HL-60 (cell line): ENCODE results near the gene PCCA.
"Not testable (repeated sequence)": the region's sequence is repeated elsewhere in the genome, so short reads cannot be mapped to it uniquely, and the experiment has no call there.

Experiments
- DNase-seq, 2 experiments: peaks; one replicate each; pipeline ENCODE4 v3.0.0-alpha.2; 2010 to 2020; ENCODE audit warnings: low read depth in 1 of 2, low spot score in 1 of 2
- H3K27ac ChIP-seq: fragments of 250-450 bp; sonication (Bioruptor Pico); replicated peaks from 2 replicates; pipeline ENCODE4 v1.5.1; 2020; ENCODE audit warnings: mild to moderate bottlenecking, moderate library complexity
- H3K27me3 ChIP-seq: fragments of 250-450 bp; sonication (Bioruptor Pico); 2 replicates; pipeline ENCODE4 v1.5.1; 2021; ENCODE audit warnings: mild to moderate bottlenecking, moderate library complexity; ENCODE audit not compliant: insufficient read depth, poor library complexity, severe bottlenecking
- H3K4me3 ChIP-seq: replicated peaks from 2 replicates; pipeline ENCODE4 v1.5.1; 2011; ENCODE audit warnings: mild to moderate bottlenecking, control low read depth, low read length; ENCODE audit not compliant: insufficient read depth
- GABPA ChIP-seq: IDR thresholded peaks from 2 replicates; pipeline ENCODE4 v1.6.1; 2012; ENCODE audit warnings: low read depth
- POLR2AphosphoS5 ChIP-seq: IDR thresholded peaks from 2 replicates; pipeline ENCODE4 v1.6.1; 2012; ENCODE audit warnings: low read depth
- SPI1 ChIP-seq: IDR thresholded peaks from 2 replicates; pipeline ENCODE4 v1.6.1; 2012; ENCODE audit warnings: low read depth, mild to moderate bottlenecking, borderline replicate concordance
- TF ChIP-seq, protein P1 (sequence below): IDR thresholded peaks from 2 replicates; pipeline ENCODE4 v1.6.1; 2012; ENCODE audit warnings: low read depth; ENCODE audit not compliant: insufficient replicate concordance
- TF ChIP-seq, protein P2 (sequence below): IDR thresholded peaks from one replicate; pipeline ENCODE4 v1.5.1; 2011; ENCODE audit warnings: low read length, control low read depth, inconsistent platforms; ENCODE audit not compliant: insufficient read depth

Gene PCCA

DNA sequence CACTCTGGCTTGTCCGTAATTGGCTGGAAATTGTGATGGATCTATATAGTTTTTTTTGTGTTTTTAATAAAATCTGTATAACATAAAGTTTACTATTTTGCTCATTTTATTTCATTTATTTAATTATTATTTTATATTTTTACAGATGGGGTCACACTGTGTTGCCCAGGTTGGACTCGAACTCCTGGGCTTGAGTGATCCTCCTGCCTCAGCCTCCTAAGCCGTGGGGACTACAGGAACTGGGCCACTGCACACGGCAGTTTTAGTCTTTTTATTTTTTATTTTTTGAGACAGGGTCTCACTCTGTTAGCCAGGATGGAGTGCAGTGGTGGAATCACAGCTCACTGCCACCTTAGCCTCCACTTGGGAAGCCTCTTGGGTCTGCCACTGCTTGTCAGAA lies 58.9 kb downstream of the PCCA start:
- no peak overlapping the region for H3K4me3 ChIP-seq
- TF ChIP-seq SPI1 = no peak
- no peak for TF ChIP-seq POLR2AphosphoS5
- TF ChIP-seq, protein P1, sequence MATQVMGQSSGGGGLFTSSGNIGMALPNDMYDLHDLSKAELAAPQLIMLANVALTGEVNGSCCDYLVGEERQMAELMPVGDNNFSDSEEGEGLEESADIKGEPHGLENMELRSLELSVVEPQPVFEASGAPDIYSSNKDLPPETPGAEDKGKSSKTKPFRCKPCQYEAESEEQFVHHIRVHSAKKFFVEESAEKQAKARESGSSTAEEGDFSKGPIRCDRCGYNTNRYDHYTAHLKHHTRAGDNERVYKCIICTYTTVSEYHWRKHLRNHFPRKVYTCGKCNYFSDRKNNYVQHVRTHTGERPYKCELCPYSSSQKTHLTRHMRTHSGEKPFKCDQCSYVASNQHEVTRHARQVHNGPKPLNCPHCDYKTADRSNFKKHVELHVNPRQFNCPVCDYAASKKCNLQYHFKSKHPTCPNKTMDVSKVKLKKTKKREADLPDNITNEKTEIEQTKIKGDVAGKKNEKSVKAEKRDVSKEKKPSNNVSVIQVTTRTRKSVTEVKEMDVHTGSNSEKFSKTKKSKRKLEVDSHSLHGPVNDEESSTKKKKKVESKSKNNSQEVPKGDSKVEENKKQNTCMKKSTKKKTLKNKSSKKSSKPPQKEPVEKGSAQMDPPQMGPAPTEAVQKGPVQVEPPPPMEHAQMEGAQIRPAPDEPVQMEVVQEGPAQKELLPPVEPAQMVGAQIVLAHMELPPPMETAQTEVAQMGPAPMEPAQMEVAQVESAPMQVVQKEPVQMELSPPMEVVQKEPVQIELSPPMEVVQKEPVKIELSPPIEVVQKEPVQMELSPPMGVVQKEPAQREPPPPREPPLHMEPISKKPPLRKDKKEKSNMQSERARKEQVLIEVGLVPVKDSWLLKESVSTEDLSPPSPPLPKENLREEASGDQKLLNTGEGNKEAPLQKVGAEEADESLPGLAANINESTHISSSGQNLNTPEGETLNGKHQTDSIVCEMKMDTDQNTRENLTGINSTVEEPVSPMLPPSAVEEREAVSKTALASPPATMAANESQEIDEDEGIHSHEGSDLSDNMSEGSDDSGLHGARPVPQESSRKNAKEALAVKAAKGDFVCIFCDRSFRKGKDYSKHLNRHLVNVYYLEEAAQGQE = no peak
- TF ChIP-seq GABPA = no peak
- TF ChIP-seq, protein P2, sequence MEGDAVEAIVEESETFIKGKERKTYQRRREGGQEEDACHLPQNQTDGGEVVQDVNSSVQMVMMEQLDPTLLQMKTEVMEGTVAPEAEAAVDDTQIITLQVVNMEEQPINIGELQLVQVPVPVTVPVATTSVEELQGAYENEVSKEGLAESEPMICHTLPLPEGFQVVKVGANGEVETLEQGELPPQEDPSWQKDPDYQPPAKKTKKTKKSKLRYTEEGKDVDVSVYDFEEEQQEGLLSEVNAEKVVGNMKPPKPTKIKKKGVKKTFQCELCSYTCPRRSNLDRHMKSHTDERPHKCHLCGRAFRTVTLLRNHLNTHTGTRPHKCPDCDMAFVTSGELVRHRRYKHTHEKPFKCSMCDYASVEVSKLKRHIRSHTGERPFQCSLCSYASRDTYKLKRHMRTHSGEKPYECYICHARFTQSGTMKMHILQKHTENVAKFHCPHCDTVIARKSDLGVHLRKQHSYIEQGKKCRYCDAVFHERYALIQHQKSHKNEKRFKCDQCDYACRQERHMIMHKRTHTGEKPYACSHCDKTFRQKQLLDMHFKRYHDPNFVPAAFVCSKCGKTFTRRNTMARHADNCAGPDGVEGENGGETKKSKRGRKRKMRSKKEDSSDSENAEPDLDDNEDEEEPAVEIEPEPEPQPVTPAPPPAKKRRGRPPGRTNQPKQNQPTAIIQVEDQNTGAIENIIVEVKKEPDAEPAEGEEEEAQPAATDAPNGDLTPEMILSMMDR = no peak

DNA sequence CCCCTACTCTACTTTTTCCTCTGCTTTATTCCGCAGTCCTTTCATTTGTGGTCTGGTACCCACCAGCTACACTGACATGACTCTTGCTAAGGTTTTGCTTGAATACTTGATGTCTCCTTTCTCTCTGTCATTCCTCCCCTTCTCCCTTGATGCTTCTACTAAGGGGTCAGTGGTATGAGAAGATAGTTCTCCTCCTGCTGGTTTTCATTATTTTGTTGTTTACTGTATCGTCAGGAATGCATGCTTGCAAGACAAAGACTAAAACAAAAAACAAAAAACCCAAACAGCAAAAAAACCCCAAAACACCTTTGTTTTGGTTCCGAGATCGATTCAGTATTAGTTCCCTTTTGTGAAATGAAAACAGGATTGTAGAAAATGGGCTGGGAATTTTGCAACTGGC lies 59.5 kb downstream of the PCCA start:
- no peak overlapping the region for H3K4me3 ChIP-seq
- DNase-seq = no peak
- no peak overlapping the region for H3K27ac ChIP-seq
- peaks cover 3% of the 10 kb centered on the region for H3K27me3 ChIP-seq
- TF ChIP-seq, protein P1 = no peak
- TF ChIP-seq GABPA (no peak), POLR2AphosphoS5 (no peak), SPI1 (no peak)
- TF ChIP-seq, protein P2 = no peak

More for the DNA sequence above, 58.9 kb downstream of the PCCA start:
- DNase-seq = no peak
- Histone ChIP-seq H3K27ac (no peak overlapping the region), H3K27me3 (peaks cover 3% of the 10 kb centered on the region)

DNA sequence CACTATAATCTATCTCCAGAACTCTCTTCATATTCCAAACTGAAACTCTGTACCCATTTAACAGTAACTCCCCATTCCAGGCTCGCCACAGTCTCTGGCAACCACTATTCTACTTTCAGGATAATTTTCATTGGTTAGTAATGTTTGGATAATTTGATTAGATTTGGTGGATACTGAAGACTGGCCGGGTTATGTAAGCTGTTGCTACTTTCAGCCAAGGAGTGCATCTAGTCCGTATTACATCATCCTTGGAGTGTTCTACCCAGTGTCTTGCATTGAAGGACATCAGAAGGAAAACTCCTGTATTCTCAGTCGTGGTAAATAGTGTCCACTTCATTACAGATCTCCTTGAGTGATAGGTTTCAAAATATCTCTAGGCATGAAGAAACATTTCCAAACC lies 60.5 kb downstream of the PCCA start:
- DNase-seq = no peak
- Histone ChIP-seq H3K27me3 (peaks cover 3% of the 10 kb centered on the region), H3K4me3 (no peak overlapping the region), H3K27ac (no peak overlapping the region)
- TF ChIP-seq SPI1 (no peak), GABPA (no peak), POLR2AphosphoS5 (no peak)
- TF ChIP-seq, protein P1 = no peak
- TF ChIP-seq, protein P2 = no peak

DNA sequence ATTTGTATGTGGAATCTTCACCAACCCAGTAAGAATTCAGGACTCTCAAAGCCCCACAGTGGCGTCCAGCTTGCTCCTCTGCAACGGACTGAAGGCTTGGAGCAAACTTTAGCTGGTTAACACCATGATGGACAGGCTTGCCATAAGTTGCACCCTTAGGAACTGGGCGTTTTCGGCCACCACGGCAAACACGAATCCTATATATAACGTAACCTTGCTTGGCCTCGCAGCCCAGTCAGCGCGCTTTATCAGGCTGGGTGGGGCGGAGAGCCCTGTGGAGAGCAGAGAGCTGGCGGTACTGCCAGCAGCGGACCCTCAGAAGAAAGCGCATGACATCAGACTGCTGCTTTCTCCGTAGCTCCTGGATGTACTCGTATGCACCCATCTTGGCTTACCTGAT lies 61.8 kb downstream of the PCCA start:
- H3K27me3 ChIP-seq, H3K4me3 ChIP-seq, DNase-seq, H3K27ac ChIP-seq: not testable (repeated sequence)
